Activated CD4-positive, alpha-beta T cell treated with anti-CD3 and anti-CD28 coated beads, Interleukin-10, Interleukin-2, amounts not matched to agents 100 ng/mL and 50 ng/mL, durations not matched to agents 16 hours and 8 hours (primary cell): Measurements from ENCODE around the gene TKT.
"Not testable (repeated sequence)": the region's sequence is repeated elsewhere in the genome, so short reads cannot be mapped to it uniquely, and the experiment has no call there.

Experiments used
- DNase-seq: peaks from one replicate; pipeline ENCODE4 v3.0.0-alpha.2; 2020

The TKT gene

DNA sequence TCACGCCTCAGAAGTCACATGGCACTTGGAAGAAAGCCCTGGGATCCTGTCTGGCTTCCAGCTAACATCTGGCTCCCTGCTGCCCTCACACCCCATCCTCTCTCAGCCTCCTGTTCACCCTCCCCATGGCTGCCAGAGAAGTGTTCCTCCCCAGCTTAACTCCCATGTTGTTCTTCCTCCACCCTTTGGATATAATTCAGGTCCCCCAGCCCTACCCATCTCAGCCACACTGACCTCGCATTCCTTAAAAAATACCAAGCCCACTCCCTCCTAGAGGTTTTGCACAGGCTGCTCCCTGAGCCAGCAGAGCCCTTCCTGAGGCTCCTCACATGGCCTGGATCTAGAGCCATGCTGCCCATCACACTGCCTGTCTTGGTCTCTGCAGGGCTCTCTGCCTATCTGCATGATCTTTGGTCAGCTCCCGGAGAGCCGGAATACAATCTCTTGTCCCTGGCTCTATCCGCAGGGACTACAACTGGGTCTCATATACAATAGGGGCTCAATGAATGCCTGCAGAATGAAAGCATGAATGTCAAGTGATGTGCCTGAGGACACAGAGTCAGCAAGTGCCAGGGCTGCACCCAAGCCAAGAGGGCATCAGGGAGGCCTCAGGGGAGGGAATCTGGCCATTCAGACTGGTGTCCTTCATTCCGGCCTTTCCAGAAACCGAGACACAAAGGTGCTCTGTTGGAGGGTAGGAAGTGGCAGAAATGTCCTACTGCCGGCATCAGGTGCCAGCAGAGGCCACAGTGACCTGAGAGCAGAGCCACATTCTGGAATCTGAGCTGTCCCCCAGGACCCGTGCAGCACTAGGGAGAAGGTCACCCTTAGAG is 3.8 kb upstream of the TKT start:
- DNase-seq, result no peak

DNA sequence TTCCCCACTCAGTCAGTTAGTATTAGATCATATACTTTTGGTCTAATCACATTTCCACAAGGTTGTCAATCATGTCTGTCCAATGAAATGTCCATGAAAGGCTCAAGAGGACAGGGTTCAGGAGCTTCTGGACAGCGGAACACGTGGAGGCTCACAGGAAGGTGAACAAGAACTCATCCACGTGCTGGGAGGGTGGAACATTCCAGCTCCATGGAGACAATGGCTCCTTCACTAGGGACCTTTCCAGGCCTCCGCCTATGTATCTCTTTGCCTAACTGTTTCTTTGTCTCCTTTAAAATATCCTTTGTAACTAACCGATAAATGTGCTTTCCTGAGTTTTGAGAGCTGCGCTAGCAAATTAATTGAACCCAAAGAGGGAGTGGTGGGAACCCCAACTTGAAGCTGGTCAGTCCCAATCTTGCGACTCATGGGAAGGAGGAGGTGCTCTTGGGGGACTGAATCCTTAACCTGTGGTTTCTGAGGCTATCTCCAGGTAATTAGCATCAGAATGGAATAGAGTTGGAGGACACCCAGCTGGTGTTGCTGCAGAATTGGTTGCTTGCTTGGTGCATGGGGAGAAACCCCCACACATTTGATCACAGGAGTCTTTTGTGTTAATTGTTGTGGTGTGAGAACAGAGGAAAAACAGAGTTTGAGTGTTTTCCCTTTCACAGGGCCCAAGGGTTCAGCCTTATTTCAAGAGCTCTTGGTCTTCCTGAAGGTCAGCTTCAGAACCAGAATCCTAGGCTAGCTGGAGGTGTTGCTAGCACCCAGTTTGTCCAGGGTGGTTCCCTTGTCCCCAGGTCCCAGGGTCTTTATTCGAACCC is 3.0 kb upstream of the TKT start:
- DNase-seq, result no peak

DNA sequence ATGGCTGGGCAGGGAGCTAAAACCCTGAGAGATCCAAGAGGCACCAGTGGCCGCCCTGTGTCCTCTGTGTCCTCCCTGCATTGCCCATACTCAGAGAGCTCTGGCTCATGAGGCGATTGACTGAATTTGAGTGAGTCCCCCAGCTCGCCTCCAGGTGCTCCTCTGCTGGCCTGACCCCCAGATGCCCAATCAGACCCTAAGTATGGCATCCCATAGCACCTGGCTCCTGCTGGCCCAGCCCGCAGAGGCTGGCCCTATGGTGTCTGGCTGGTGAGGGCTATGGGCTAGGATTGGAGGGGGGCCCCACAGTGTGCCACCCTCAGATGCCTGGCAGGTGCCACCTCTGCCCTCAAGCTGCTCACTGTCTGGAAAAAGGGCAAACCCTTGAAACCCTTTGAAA is 1.6 kb upstream of the TKT start:
- no peak for DNase-seq

DNA sequence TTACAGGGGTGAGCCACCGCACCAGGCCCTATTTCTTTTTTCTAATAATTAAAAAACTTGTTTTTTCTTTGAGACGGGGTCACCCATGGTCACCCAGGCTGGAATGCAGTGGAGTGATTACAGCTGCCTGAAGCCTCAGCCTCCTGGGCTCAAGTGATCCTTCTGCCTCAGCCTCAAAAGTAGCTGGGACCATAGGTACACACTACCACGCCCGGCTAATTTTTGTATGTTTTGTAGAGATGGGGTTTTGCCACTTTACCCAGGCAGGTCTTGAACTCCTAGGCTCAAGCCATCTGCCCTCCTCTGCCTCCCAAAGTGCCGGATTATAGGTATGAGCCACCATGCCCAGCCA is 858 bp upstream of the TKT start:
- DNase-seq, result no peak

DNA sequence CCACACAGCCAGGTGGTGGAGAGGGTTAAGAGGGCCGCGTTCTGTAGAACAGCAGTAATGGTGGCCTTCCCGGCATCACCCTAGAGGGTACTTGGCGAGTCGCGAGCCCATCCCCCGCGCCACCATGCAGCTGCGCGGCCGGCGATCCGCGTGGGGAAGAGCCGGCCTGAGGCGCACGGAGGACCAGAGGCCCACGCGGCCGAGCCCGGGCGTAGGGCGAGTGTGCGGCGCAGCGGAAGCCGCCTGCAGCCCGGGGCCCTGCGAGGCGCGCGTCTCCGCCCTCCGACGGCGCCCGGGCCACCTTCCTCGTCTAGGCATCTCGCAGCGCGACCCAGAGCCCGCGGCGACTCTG is 423 bp downstream of the TKT start:
- DNase-seq, result peak; percentile 49

DNA sequence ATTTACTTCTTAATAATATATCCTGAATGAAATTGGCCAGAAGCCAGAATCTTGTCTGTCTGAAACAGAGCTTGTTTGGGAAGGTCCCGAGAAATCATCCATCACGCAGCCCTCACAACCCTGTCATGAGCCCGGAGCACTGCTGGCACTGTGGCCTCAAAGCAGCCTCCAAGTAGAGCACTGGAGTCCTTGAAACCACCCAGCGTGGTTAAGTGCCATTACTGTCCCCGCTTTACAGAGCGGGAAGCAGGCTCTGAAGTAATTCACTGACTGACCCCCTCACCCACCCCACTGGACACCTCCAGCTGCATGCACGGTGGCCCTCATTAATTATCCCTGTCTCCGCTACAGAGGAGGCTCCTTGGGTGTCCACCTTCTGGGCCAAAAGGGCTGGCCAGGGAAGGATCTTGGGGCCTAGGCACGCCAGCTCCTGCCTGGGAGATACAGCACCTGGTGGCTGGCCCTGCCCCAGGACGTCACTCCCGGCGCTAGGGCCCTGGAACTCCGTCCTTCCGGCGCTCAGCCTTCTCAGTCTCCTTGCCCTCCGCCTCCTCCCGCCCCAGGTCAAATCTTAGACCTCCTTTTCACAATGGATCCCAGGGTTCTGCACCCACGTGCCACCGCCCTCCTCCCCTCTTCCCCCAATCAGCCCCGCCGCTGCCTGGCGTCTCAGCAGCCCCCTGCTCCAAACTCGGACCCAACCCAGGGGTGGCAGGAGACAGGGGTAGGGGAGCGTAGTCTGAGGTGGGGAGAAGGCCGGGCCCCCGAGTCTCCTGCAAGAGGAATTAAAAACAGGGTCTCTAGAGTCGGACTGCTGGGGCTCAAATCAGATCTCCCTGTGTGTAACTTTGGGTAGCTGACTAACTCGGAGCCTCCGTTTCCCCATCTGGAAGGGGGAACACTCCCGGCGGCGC is 1.1 kb downstream of the TKT start:
- peak; percentile 76 for DNase-seq

DNA sequence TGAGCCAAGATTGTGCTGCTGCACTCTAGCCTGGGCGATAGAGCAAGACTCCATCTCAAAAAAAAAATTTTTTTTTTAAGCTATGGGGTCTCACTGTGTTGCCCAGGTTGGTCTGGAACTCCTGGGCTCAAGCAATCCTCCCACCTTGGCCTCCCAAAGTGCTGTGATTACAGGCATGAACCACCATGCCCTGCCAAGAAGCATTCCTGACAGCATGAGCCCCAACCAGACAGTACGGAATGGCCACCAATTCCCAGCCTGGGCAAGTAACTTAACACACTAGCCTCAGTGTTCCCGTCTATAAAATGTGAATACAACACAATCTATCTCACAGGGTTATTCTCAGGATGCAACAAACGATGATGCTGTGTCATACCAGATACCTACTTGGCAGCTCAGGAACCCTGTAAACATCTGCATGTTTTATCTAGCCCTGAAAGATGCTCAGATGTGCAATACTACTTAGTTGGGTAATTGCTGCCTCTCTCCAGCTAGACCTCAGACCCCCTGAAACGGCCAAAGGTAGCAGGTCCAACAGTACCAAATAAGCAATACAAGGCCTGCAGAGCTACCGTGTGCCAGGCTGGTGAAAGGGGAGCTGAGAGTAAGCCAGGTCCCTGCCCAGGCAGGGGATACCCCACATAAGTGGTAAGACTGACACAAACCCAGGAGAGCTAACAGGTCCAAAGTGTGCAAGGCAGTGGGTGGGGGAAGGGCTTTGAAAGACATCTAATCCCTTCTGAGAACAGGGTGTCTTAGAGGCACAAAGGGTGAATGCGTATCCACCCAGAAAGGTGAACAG is 1.9 kb downstream of the TKT start:
- peak; percentile 15 for DNase-seq

DNA sequence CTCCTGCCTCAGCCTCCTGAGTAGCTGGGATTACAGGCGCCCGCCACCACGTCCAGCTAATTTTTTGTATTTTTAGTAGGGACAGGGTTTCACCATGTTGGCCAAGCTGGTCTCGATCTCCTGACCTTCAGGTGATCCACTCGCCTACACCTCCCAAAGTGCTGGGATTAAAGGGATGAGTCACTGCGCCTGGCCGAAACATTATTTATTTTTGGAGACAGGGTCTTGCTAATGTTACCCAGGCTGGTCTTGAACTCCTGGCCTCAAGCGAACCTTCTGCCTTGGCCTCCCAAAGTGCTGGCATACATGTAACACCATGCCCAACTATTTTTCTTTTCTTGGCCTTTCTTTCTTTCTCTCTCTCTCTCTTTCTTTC is 2.9 kb downstream of the TKT start:
- not testable (repeated sequence) for DNase-seq

DNA sequence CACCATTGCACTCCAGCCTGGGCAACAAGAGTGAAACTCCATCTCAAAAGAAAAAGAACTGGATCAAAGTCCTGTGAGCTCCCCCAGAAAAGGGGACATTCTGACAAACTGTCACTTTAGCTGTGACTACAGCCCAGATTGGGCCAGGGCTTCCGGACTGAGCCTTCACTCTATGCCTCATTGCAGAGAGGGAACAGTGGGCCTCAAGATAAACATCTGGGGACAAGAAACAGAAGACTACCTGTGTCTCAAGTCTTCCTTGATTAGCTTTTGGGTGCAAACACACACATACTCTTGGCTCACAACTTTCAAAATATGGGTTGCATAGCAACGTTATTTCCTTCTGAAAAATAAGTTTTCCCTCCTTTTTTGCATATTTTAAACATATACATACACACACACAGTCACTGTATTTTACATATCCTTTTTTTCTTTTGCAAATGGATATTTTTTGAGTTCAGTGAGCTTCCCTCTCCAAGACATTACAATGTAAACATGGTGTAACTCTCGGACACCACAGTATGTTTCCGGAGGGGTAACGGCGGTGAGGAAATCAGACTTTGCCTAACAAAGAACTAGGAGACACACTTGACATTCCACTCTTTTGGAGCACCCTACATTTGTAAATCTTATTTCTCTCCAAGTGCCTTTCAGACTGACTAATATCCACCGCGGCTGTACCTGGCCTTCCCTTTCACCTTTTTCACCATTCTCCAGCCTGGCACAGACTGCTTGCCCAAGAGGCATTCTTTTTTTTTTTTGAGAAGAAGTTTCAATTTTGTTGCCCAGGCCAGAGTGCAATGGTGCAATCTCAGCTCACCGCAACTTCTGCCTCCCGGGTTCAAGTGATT is 3.5 kb downstream of the TKT start:
- DNase-seq, result peak; percentile 22

DNA sequence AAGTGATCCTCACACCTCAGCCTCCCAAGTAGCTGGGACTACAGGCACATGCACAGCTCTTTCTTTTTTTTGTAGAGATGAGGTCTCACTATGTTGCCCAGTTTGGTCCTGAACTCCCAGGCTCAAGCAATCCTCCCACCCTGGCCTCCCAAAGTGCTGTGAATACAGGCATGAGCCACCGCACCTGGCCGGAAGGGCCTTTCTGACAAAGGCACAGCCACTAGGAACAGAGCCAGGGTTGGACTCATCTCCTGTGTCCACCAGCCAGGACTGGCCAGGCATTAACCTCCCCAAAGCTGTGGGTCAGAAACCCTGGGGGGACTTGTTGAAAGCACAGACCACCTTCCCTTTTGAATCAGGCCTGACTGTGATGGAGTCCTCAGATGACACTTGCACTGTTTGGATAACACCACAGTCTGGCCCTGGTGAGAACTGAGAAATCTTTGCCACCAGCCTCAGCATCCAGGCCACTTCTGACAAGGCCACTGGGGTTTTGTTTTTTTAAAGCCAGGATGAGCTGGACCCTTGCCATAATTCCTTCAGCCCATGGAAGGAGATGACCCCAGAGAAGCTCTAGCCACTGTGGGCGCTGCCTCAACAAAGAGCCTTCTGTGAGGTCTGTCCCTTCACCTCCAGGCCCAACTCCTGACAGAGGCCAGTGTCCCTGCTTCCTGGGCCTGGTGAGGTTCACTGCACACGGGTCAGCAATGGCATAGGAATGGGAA is 4.8 kb downstream of the TKT start:
- no peak for DNase-seq

DNA sequence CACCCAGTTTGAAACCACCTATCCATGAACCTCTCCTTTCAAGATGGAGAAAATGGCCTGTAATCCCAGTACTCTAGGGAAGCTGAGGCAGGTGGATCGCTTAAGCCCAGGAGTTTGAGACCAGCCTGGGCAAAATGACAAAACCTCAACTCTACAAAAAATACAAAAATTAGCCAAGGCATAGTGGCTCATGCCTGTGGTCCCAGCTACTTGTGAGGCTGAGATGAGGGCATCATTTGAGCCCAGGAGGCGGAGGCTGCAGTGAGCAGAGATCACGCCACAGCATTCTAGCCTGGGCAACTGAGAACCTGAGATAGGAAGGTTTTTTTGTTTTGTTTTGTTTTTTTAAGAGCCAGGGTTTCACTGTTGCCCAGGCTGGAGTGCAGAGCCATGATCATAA is 5.4 kb downstream of the TKT start:
- no peak for DNase-seq

DNA sequence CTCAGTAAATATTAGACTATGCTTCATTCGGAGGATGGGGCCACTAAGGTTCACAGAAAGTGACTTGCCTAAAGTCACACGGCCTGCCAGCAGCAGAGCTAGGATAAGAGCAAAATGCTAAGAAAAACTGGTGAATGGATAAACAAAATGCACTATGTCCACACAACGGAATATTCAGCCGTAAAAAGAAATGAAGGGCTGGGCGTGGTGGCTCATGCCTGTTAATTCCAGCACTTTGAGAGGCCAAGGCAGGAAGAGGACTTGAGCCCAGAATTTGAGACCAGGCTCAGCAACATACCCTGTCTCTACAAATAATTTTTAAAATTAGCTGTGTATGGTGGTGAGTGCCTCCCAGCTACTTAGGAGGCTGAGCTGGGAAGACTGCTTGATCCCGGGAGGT is 7.7 kb downstream of the TKT start:
- no peak for DNase-seq

DNA sequence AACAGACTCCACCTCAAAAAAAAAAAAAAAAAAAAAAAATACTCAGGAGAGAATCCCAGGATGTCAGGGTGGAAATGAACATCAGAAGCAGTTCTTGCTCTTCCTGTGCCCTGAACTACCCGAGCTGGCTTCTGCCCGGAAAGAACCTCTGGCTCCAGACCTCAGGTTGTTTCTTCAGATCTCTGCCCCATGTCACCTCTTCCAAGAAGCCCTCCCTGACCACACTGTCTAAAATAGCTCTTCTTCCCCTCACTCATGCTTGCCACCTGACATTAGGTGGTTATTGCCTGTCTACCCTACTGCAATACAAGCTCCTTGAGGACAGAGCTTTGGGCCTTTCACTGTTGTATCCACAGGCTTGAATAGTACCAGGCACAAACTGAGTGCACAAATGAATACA is 8.2 kb downstream of the TKT start:
- DNase-seq, result no peak

DNA sequence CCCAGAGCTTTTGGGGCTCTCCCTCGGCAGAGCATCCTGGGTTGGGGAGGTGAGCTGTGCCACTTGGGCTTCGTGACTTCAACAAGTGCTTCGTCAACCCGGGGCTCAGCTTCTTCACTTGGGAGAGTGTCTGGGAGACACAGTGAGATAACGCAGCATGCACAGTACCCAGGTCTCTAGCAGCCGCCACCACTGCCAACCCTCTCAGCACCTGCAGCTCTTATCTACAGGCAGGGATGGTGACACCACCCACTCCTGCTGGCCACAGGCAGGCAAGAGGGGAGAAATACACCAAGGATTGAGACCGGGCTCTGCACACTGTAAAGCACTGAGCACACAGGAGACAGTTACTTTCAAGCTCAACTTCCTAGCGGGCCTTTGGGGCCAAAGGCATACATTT is 11.6 kb downstream of the TKT start:
- DNase-seq, result no peak

DNA sequence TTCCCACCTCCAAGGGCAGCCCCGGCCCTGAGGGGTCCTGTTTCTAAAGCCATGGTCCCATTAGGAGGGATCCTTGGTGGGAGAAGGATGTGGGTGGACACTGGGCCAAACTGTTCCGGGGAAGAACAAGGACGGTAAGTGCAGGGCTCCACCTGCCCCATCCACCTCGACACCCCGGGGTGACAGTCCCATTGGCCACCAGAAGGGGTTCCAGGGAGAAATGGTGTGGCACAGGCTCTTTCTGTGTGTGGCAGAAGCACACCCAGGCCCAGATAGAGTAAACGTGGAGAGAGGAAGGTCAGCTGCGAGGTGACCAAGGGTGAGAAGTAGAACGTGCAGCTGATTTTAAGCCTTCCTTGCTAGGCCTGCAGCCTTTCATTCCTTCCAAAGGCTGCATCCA is 12.0 kb downstream of the TKT start:
- no peak for DNase-seq

DNA sequence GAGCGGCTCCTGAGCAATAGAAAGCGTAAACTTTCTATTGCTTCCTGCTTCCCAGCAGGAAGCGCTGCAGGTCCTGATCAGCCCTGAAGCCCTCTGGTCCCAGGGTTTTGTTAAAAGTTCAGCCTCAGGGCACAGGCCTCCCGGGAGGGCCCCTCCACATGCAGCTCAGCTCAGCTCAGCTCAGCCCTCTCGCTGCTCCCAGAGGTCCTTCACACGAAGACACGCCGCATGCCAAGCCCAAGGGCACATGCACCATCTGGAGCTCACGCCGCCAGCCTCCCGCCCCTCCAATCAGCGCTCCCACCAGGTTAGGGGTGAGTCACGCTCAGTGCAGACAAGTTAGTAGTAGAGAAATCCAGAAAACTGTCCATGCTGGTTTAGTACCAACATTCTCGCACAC is 12.7 kb downstream of the TKT start:
- DNase-seq, result no peak

DNA sequence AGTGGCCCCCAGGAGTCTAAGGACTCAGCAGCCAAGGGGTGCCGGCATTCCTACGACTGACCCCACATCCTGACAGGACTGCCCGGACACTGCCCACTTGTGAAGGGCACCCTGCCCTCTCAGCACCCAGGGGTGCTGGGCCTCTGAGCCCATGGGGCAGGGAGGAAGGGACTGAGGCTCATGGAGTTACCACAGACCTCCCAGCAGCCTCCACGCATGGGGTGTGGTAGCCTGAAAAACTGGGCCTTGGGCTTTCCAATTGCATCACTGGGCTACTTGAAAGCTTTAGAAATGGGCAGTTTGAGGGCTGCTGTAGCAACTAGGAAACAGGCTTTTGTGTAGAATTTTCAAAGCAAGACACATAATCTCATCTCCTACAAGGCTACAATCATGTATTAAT is 13.2 kb downstream of the TKT start:
- DNase-seq, result no peak

DNA sequence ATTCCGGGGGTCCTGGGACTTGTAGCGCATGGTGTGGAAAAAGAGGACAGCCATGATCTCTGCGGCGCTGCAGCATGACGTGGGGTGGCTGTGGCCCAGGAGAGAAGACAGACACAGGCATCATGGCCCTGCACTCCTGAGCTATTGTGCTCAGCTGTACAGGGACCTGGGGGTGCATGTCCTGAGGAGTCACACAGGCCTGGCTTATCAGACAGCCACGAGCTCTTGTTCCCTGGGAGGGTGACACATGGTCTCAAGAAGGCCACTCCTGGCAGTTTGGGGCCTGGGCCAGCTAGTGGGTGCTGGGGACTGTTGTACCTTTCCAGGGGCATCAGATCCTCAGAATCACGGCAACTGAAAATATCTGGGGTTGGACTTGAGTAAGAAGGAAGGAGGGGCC is 13.7 kb downstream of the TKT start:
- DNase-seq, result no peak

DNA sequence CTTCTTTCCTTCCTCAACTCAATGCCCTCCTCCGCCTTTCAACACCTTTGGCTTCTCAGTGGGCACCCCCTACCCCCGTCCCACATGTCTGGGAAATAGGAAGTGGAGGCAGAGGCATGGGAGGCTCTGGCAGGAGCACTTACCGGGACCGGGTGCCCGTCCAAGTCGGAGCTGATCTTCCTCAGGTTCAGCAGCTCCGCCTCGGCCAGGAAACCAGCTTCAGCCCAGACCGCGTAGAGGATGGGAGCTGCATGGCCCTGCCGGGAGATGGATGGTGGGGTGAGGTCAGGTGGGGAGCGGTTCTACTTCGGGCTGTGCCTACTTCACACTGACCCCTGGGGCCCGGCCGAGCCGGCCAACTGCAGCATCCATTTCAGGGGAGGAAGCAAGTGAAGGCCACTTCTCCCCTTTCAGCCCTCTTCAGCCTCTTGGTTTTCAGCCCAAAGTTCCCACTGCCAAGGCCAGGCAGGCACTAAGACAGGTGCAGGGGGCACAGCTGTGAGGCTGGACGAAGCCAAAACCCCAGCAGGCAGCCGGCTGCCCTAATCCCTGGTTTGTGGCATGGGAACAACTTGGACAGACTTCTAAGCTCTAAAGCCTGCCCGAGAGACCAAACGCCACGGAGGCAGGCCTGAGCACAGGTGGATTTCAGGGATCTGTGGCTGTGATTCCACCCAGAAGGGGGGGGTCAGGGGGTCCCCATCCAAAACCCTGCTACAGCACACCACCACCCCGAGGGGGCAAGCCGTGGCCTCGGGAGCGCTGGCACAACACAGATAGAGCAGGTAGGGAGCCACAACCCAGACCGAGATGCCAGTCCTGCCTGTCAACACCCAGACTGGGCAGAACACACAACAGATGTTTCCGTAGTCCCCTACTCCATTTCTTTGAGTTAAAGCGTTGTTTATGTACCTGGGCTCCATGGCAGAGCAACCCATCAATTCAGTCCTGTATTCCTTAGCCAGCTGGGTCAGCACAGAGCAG is 14.5 kb downstream of the TKT start:
- no peak for DNase-seq

DNA sequence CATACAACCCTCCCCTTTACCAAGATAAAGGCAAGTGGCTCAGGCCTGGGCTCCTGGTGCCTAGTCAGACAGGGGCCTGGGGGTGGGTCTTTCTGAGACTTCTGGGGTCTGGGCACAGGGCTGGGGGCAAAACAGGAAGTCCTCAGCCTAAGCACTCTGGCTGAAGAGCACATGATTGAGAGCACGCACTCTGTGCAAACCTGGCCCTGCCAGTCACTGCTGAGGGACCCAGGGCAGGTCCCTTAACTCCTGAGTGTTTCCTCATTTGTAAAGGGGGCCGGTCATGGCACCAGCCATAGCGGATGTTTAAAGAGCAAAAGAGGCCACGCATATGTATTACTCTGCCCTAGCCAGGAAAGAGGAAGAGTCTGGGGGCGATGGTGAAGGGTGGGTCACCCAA is 16.0 kb downstream of the TKT start:
- no peak for DNase-seq
